DOHH2 (cell line): ENCODE measurements around the gene TBL1X.

ENCODE experiments used
- CTCF ChIP-seq: fragments of 200-600 bp; sonication (generic); IDR thresholded peaks from one replicate; pipeline ENCODE4 v1.5.1; 2014; ENCODE audit warnings: antibody characterized with exemption, mild to moderate bottlenecking, low read depth, low read length; ENCODE audit not compliant: poor library complexity, severe bottlenecking
- EZH2phosphoT487 ChIP-seq: fragments of 200-600 bp; sonication (generic); IDR thresholded peaks from 2 replicates; pipeline ENCODE4 v1.6.1; 2017; ENCODE audit warnings: borderline replicate concordance, mild to moderate bottlenecking, antibody characterized with exemption, low read length, moderate library complexity, mixed read lengths

- TF ChIP-seq CTCF (no peak), EZH2phosphoT487 (no peak)
These were observed 694 bp downstream of the TBL1X start for GRCh38 chrX:9465380-9466123.
